ENCODE measurements around the gene TBC1D32. TPM values are rescaled to one million over a fixed set of nuclear protein-coding genes. Genes with fewer than 3 reads are reported as not detected.

The TBC1D32 gene
- total RNA-seq, 1 experiment from 2014 or later: 5.2 TPM

- TF ChIP-seq ZNF138 (CRISPR knock-in tag; conservative IDR thresholded peaks at IDR 0.05): no peak
- no peak for TF ChIP-seq MLX (CRISPR knock-in tag; IDR thresholded peaks at IDR 0.05)
Measured at GRCh38 chr6:121135425-121135824, 198.9 kb downstream of the TBC1D32 start (continued).

GRCh38 chr6:121134922-121135321, 199.4 kb downstream of the TBC1D32 start:
- Mint-ChIP-seq H3K4me1 (peaks cover 8% of the 10 kb centered on the region), H3K4me3 (no peak overlapping the region), H3K9me3 (no peaks in the 10 kb centered on the region), H3K27me3 (ENCODE audit: low read depth) (no peaks in the 10 kb centered on the region), H3K36me3 (no peaks in the 10 kb centered on the region), H3K27ac (no peak overlapping the region)
- ATAC-seq (no peak), DNase-seq (ENCODE audit: low spot score) (no peak)
- TF ChIP-seq NR1H2 (CRISPR knock-in tag; IDR thresholded peaks at IDR 0.05) (no peak), SP1 (CRISPR knock-in tag; conservative IDR thresholded peaks at IDR 0.05) (no peak), SMAD3 (CRISPR knock-in tag; IDR thresholded peaks at IDR 0.05; ENCODE audit: borderline replicate concordance) (no peak), CTCF (IDR thresholded peaks at IDR 0.05) (no peak), ZNF138 (CRISPR knock-in tag; conservative IDR thresholded peaks at IDR 0.05) (no peak), ESRRA (CRISPR knock-in tag; IDR thresholded peaks at IDR 0.05; ENCODE audit: borderline replicate concordance) (no peak)
- ChIA-PET CTCF (no interaction called here), POLR2A (no interaction called here)

GRCh38 chr6:121124600-121124999, 209.7 kb downstream of the TBC1D32 start:
- ChIA-PET CTCF (no interaction called here), POLR2A (no interaction called here)
- Mint-ChIP-seq H3K9me3 (peaks cover 14% of the 10 kb centered on the region), H3K27me3 (ENCODE audit: low read depth) (no peaks in the 10 kb centered on the region), H3K27ac (no peak overlapping the region), H3K36me3 (peaks cover 21% of the 10 kb centered on the region), H3K4me3 (no peak overlapping the region), H3K4me1 (peaks cover 9% of the 10 kb centered on the region)
- TF ChIP-seq ZNF423 (CRISPR knock-in tag; IDR thresholded peaks at IDR 0.05) (no peak), ZNF425 (CRISPR knock-in tag; conservative IDR thresholded peaks at IDR 0.05) (no peak), SMAD3 (CRISPR knock-in tag; IDR thresholded peaks at IDR 0.05; ENCODE audit: borderline replicate concordance) (no peak), ZNF317 (CRISPR knock-in tag; IDR thresholded peaks at IDR 0.05; ENCODE audit: borderline replicate concordance, low read depth) (no peak), NFE2L1 (CRISPR knock-in tag; IDR thresholded peaks at IDR 0.05) (no peak), IRF1 (CRISPR knock-in tag; IDR thresholded peaks at IDR 0.05) (no peak), ZNF138 (CRISPR knock-in tag; conservative IDR thresholded peaks at IDR 0.05) (no peak), PREB (CRISPR knock-in tag; IDR thresholded peaks at IDR 0.05; ENCODE audit: borderline replicate concordance) (no peak), EMX1 (CRISPR knock-in tag; IDR thresholded peaks at IDR 0.05) (no peak), AFF4 (CRISPR knock-in tag; IDR thresholded peaks at IDR 0.05; ENCODE audit: borderline replicate concordance) (no peak), FOXK1 (CRISPR knock-in tag; IDR thresholded peaks at IDR 0.05) (no peak), ERG (CRISPR knock-in tag; IDR thresholded peaks at IDR 0.05) (no peak), E2F1 (CRISPR knock-in tag; IDR thresholded peaks at IDR 0.05) (no peak), ATF3 (CRISPR knock-in tag; conservative IDR thresholded peaks at IDR 0.05) (no peak)
- ATAC-seq (no peak), DNase-seq (ENCODE audit: low spot score) (no peak)

All from WTC11 (cell line).